ENCODE results near the gene ZNF609.

ZNF609 gene, protein sequence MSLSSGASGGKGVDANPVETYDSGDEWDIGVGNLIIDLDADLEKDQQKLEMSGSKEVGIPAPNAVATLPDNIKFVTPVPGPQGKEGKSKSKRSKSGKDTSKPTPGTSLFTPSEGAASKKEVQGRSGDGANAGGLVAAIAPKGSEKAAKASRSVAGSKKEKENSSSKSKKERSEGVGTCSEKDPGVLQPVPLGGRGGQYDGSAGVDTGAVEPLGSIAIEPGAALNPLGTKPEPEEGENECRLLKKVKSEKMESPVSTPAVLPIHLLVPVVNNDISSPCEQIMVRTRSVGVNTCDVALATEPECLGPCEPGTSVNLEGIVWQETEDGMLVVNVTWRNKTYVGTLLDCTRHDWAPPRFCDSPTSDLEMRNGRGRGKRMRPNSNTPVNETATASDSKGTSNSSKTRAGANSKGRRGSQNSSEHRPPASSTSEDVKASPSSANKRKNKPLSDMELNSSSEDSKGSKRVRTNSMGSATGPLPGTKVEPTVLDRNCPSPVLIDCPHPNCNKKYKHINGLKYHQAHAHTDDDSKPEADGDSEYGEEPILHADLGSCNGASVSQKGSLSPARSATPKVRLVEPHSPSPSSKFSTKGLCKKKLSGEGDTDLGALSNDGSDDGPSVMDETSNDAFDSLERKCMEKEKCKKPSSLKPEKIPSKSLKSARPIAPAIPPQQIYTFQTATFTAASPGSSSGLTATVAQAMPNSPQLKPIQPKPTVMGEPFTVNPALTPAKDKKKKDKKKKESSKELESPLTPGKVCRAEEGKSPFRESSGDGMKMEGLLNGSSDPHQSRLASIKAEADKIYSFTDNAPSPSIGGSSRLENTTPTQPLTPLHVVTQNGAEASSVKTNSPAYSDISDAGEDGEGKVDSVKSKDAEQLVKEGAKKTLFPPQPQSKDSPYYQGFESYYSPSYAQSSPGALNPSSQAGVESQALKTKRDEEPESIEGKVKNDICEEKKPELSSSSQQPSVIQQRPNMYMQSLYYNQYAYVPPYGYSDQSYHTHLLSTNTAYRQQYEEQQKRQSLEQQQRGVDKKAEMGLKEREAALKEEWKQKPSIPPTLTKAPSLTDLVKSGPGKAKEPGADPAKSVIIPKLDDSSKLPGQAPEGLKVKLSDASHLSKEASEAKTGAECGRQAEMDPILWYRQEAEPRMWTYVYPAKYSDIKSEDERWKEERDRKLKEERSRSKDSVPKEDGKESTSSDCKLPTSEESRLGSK (N-terminal part only)

DNA sequence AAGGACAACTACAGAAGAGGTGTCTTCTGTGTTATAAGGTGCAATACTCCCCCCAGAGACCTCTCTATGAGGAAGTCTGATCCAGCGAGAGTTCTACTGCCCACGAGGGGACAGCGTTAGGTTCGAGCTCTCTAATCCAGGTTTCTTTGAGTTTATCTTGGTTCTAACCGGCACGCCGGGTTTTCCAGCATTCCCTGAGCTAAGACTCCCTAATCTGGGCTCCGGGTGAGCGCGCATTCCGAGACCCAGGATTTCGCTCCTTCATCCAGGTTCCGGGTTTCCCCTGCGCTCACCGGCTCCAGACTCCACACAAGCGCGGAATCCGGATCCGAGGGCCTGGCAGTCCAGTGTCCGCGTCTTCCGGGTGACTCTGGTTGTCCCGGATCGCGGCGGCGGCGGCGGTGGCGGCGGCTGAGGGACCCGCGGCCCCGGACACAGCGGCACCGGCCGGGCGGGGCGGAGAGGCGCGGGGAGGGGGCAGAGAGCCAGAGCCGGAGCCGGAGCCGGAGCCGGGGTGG is at the start of gene ZNF609:
Gene ZNF609, plus strand, starts transcription at position 373 of the 518 bp plus-strand sequence. CDS start 38,842 bp downstream, outside the sequence.
- DNase-seq = peak; percentile 91 to 94

GRCh38 chr15:64412216-64412615 is 48.2 kb upstream of the ZNF609 start:
- no peak for DNase-seq

DNA sequence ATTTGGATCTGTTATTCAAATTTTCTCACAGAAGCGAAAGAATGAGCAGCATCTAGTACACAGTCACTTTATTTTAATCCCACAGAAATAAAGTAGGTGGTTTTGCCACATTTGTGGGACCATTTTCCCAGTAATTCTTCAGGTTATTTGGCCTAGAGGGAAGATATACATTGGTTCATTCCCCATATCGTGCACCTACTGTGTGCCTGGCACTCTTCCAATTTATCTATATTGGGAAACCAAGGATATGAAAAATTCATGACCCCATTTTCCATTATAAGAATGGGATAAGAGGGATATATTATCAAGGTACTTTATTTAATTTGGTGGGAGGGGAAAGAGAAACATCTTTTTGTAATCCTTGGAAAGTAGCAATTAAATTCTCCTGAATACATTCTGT is 37.7 kb upstream of the ZNF609 start:
- DNase-seq = no peak

GRCh38 chr15:64423970-64424369 is 36.4 kb upstream of the ZNF609 start:
- no peak for DNase-seq

- DNase-seq = no peak
Observed at GRCh38 chr15:64425221-64425620, 35.2 kb upstream of the ZNF609 start.

- DNase-seq = peak; percentile 8 to 29
Observed at GRCh38 chr15:64426845-64427465, 33.4 kb upstream of the ZNF609 start.

- DNase-seq = no peak
Observed at GRCh38 chr15:64429448-64429847, 30.9 kb upstream of the ZNF609 start.

DNA sequence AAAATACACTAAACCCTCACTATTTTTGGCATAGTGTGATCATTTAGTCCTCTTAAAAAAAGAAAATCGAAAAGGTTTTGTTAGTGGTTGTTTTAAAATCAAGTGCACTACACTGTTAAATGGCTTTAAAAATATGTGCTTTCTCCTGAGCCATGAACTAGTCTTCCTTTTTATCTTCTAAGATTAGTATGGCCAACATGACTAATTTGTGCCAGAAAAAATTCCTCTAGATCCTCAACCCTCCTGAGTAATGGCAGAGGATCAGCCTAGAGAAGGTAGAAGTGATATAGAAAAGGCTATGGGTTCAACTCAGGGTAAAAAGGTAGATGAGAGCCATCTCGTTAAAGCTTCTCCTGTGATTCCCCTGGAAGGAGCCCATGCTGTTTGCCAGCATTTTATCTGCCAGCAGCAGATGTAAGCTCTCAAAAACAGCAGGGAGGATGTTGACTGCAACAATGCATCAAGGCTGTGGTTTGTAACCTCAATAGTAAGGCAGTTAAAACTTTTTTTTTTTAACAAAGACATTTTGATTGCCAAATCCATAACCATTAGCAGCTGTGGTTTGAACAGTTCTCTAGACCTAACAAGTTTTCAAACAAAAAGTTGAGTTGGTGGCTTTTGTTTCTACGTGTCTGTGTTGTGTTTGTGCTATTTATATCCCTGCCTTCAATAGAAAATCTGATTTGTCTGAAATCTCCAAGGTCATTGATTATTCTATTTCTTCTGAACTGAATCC is 30.2 kb upstream of the ZNF609 start:
- peak; percentile 7 to 64 for DNase-seq

GRCh38 chr15:64437982-64438381 is 22.4 kb upstream of the ZNF609 start:
- no peak for DNase-seq

- DNase-seq = no peak
Observed at GRCh38 chr15:64438653-64439447, 21.5 kb upstream of the ZNF609 start.

GRCh38 chr15:64441852-64442251 is 18.5 kb upstream of the ZNF609 start:
- DNase-seq = no peak

DNA sequence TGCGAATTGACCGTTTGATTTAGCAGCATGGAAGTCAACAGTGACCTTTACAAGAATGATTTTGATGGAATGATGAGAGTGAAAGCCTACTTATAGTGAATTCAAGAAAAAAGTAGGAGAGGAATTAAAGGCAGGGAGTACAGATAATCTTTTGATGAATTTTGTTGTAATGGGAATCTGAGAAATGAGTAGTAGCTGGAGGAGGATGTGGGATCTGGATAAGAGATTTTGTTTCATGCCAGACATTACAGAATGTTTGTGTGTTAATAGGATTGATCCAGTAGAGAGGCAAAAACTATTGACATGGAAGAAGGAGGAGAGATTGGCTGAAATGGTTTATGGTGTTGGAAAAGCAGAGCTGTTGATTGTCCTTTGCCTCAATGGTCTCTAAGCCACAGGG is 17.4 kb upstream of the ZNF609 start:
- no peak for DNase-seq

DNA sequence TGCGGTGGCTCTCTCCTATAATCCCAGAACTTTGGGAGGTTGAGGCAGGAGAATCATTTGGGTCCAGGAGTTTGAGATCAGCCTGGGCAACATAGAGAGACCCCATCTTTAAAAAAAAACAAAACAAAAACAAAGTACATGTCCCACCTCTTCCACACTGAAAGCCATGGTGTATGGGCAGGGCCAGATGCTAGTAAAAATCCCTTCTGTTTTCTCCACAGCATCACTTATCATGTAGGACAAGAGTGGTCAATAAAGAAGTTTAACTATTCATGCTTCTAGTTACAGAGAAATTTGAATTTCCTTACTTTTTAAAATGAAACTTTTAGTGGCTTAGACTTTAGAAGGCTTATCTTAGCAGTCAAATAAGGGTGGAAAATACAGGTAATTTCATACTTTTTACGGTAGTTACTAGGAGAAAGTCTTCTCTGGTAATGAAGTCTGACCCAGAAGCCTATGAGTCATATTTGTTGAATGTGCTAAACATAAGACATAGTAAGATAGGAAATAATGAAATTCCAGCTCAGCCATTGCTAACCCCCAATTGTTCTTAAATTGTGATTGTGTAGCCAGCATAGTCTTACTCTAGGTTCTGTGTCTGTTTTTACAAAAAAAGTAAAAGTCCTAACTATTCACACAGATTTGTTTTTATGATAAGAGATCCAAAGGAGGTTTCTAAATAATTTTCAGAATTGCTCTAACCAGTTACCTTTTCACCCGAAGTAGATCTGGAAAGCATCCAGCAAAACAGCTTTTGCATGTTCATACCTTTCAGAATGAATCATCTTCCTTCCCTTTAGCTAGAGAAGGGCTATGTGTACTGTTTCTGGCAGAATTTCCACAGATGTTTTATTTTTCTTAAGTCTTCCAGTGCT is 16.4 kb upstream of the ZNF609 start:
- no peak for DNase-seq

GRCh38 chr15:64444836-64445235 is 15.5 kb upstream of the ZNF609 start:
- no peak for DNase-seq

DNA sequence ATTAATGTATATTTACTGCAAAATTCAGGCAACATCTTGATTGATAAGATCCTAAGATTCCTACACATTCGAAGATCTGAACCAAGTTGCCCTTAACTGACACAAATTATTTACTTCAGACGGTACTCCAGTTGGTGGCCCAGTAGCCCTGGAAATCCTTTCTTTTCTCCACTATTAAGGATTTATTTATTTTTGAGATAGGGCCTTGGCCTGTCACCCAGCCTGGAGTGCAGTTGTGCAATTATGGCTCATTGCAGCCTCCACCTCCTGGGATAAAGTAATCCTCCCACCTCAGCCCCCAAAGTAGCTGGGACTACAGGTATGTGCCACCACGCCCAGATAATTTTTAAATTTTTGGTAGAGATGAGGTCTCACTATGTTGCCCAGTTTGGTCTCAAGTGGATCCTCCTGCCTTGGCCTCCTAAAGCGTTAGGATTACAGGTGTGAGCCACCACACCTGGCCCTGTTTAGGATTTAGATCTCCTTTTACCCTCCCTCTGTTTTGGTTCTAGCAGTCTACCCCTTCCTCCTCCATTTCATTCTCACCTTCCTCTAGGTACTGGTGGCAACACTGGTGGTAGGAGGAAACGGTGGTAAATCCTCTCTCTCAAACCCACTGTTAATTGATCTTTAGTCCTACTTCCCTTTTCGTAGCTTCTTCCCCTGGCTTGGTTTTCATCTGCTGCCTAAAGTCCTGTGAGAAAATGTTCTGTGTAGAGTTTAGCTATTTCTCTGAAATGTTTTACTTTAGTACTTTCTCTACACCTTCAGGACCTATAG is 12.7 kb upstream of the ZNF609 start:
- no peak for DNase-seq

DNA sequence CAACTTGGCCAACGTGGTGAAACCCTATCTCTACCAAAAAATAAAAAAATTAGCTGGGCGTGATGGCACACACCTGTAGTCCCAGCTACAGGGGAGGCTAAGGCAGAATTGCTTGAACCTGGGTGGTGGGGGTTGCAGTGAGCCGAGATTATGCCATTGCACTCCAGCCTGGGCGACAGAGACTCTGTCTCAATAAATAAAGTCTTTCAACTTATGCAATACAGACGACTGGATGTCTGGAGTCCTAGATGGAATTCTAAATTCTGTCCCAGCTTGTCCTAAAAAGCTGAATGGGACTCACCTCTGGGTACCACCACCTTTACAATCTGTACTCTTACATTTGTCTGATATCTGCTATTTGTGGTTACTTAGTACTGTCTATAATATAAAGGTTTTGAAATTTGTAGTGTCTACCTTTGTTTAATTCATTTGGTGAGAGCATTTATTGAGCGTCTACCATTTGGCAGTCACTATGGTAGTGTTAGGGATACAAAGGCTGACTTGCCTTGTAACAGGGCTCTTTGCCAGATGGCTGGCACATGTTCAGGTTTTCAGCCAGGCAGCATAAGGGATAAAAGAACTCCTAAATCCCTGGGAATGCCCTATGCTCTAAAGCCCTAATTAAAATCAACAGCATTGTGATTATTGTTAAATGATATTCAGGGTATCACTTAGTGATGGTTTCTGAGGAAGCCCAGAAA is 7.2 kb upstream of the ZNF609 start:
- DNase-seq = peak; percentile 77 to 87

- DNase-seq = no peak
Observed at GRCh38 chr15:64453689-64454037, 6.7 kb upstream of the ZNF609 start.

DNA sequence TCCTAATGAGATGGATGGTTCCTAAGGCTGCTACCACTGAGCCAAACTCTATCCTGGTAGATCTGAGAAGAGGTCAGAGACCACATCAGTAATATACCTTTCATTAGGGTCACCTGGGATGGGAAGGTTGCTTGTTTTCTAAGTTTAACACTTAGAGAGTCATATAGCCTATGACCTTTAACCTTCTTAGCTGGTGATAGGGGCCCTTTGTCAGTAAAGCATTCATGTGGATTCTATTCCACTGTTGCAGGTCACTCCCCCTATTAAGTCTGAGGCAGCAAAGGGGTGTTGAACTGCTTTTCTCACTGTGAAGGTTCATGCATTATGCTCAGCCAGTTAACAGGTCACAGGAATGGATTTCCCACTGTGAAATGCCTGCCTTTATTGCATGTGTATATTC is 6.1 kb upstream of the ZNF609 start:
- DNase-seq = no peak

Measured in NCI-H2081 (cell line).